ENCODE data around the gene SV2C. TPM values are rescaled to one million over a fixed set of nuclear protein-coding genes. Genes with fewer than 3 reads are reported as not detected.

The SV2C gene
- total RNA-seq, 1 experiment from 2014 or later = not detected

DNA sequence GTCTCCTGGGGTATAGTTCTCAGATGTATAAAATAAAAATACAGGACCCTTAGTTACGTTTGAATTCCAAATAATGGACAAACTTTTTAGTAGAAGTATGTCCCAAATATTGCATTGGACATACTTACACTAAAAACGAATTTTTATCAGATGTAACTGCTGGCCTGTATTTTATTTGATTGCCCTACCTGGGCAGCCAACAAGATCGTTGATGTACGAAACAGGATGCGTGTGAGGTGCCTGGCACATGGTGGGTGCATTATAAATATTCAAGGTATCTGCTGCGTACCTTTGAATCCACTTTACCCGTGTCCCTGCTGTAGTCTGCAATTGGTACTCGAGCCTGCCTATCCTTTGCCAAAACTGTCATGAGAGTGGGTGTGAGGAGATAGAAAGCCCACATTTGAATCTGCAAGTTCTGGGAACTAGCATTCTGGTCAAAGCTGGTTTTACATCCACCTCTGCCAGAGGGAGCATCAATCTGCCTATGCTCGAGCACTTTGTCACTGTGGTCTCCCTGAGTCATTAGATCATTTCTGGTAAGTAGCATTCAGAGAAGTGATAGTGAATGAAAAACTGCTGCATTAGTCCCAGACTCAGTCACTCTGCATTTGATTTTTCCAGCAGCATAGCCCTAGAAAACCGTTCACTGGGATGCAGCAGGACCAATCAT is 186.2 kb downstream of the SV2C start:
- Histone ChIP-seq H2AFZ (ENCODE audit: low read depth, low read length, poor library complexity, severe bottlenecking) (no peak overlapping the region), H3K36me3 (ENCODE audit: control insufficient read depth in 1 of 2, insufficient read depth in 2 of 2, low read length in 2 of 2) (no peaks in the 10 kb centered on the region), H3K27me3 (ENCODE audit: insufficient read depth, low read length) (peaks cover 31% of the 10 kb centered on the region), H3K4me1 (ENCODE audit: control insufficient read depth in 1 of 2, insufficient read depth in 2 of 2, low read length in 2 of 2) (no peaks in the 10 kb centered on the region), H3K4me3 (replicated peaks in 1 of 2; ENCODE audit: low read depth in 1 of 2, low read length in 2 of 2) (no peak overlapping the region), H3K9me2 (ENCODE audit: insufficient read depth) (no peaks in the 10 kb centered on the region), H3K4me2 (ENCODE audit: low read length) (no peak overlapping the region), H3K9me3 (ENCODE audit: control insufficient read depth in 1 of 2, insufficient read depth in 1 of 2, low read depth in 1 of 2, low read length in 2 of 2) (no peaks in the 10 kb centered on the region), H3K27ac (ENCODE audit: low read depth, low read length) (no peak overlapping the region), H3K9ac (ENCODE audit: low read length) (no peak overlapping the region), H3K79me2 (ENCODE audit: insufficient read depth, low read length) (no peaks in the 10 kb centered on the region), H4K20me1 (ENCODE audit: insufficient read depth) (no peaks in the 10 kb centered on the region)
- ChIA-PET RAD21 (ENCODE audit: low non-redundant PET in 1 of 2, low total read pairs in 2 of 2, uncharacterized antibody in 2 of 2, unreplicated experiment in 2 of 2) (no interaction called here), CTCF (no interaction called here), POLR2A (no interaction called here)
- intact Hi-C loops (cut with micrococcal nuclease) = no loop called here
- ATAC-seq (no peak), DNase-seq (ENCODE audit: low read depth, low spot score) (no peak)
- BruUV-seq (replicated peaks) = no TSS peak
- no peak for TF ChIP-seq CBX3 (IDR thresholded peaks at IDR 0.05; ENCODE audit: low read depth)
- TF ChIP-seq FOSL1 (IDR thresholded peaks at IDR 0.05; ENCODE audit: low read depth) = no peak
- TF ChIP-seq, protein P1, sequence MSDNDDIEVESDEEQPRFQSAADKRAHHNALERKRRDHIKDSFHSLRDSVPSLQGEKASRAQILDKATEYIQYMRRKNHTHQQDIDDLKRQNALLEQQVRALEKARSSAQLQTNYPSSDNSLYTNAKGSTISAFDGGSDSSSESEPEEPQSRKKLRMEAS (IDR thresholded peaks at IDR 0.05) = no peak
- no peak for TF ChIP-seq RAD21 (IDR thresholded peaks at IDR 0.05; ENCODE audit: low read depth)
- TF ChIP-seq SP1 (IDR thresholded peaks at IDR 0.05; ENCODE audit: low read depth) = no peak
- TF ChIP-seq REST (IDR thresholded peaks at IDR 0.05; ENCODE audit: low read depth) = no peak
- TF ChIP-seq, protein P2, sequence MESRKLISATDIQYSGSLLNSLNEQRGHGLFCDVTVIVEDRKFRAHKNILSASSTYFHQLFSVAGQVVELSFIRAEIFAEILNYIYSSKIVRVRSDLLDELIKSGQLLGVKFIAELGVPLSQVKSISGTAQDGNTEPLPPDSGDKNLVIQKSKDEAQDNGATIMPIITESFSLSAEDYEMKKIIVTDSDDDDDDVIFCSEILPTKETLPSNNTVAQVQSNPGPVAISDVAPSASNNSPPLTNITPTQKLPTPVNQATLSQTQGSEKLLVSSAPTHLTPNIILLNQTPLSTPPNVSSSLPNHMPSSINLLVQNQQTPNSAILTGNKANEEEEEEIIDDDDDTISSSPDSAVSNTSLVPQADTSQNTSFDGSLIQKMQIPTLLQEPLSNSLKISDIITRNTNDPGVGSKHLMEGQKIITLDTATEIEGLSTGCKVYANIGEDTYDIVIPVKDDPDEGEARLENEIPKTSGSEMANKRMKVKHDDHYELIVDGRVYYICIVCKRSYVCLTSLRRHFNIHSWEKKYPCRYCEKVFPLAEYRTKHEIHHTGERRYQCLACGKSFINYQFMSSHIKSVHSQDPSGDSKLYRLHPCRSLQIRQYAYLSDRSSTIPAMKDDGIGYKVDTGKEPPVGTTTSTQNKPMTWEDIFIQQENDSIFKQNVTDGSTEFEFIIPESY (IDR thresholded peaks at IDR 0.05; ENCODE audit: extremely low read depth, insufficient replicate concordance, low read length) = no peak
- no peak for TF ChIP-seq JUND (IDR thresholded peaks at IDR 0.05)
- no peak for TF ChIP-seq EZH2phosphoT487 (IDR thresholded peaks at IDR 0.05; ENCODE audit: borderline replicate concordance)
- TF ChIP-seq CEBPB (IDR thresholded peaks at IDR 0.05; ENCODE audit: low read depth) = no peak
- TF ChIP-seq SIN3A (IDR thresholded peaks at IDR 0.05; ENCODE audit: low read depth) = no peak
- no peak for TF ChIP-seq ELF1 (IDR thresholded peaks at IDR 0.05; ENCODE audit: borderline replicate concordance, low read depth)
- no peak for TF ChIP-seq SRF (IDR thresholded peaks at IDR 0.05; ENCODE audit: low read depth)
- TF ChIP-seq EZH2 (IDR thresholded peaks at IDR 0.05) = no peak
- TF ChIP-seq YY1 (IDR thresholded peaks at IDR 0.05; ENCODE audit: extremely low read depth, insufficient replicate concordance, low read depth, low read length) = no peak
- TF ChIP-seq, protein P3, sequence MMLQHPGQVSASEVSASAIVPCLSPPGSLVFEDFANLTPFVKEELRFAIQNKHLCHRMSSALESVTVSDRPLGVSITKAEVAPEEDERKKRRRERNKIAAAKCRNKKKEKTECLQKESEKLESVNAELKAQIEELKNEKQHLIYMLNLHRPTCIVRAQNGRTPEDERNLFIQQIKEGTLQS (IDR thresholded peaks at IDR 0.05) = no peak
- TF ChIP-seq ZNF274 (IDR thresholded peaks at IDR 0.05; ENCODE audit: low read depth, low read length) = no peak
- TF ChIP-seq POLR2AphosphoS5 (IDR thresholded peaks at IDR 0.05; ENCODE audit: low read depth, low read length) = no peak

All from HCT116 (cell line).